SK-N-SH (cell line): ENCODE data around the gene CTNNB1. TPM values are rescaled to one million over a fixed set of nuclear protein-coding genes. Genes with fewer than 3 reads are reported as not detected.

Experiments
- CTCF ChIA-PET: fragments of 300-600, 350-600 bp; formaldehyde crosslinking; extraction: SDS; loops from one replicate; lab custom pipeline; 2021; lab: Yijun Ruan, JAX
- POLR2A ChIA-PET: fragments of 350-600 bp; sonication (Branson Sonifier 250); formaldehyde crosslinking; extraction: SDS; loops from one replicate; lab custom pipeline; 2020; ENCODE audit warnings: antibody characterized with exemption, inconsistent platforms; lab: Yijun Ruan, JAX
- DNase-seq: peaks from one replicate; pipeline ENCODE4 v3.0.0; 2012
- H2AFZ ChIP-seq: fragments of 200-600 bp; sonication (generic); 2 replicates; pipeline ENCODE4 v1.8.1; 2016; ENCODE audit warnings: antibody characterized with exemption, mild to moderate bottlenecking, low read depth
- H3F3A ChIP-seq: fragments of 200-600 bp; sonication (generic); replicated peaks from 2 replicates; pipeline ENCODE3; 2016; ENCODE audit warnings: antibody characterized with exemption, mild to moderate bottlenecking; ENCODE audit not compliant: insufficient read depth
- H3K27ac ChIP-seq, 2 experiments: fragments of 200-500 bp in 1 of 2; fragments of 200-600 bp in 1 of 2; sonication (Bioruptor generic) in 1 of 2; sonication (generic), shearing (Covaris generic) in 1 of 2; 2 replicates each; pipeline versions ENCODE4 v1.5.1 to v1.6.1; 2014 to 2016; ENCODE audit warnings: low read depth in 2 of 2, inconsistent platforms in 1 of 2, low read length in 1 of 2, mild to moderate bottlenecking in 1 of 2, mixed read lengths in 1 of 2
- H3K27me3 ChIP-seq: fragments of 200-600 bp; sonication (generic), shearing (Covaris generic); 2 replicates; pipeline ENCODE4 v1.6.1; 2016; ENCODE audit warnings: mixed run types; ENCODE audit not compliant: insufficient read depth
- H3K36me3 ChIP-seq, 2 experiments: fragments of 200-500 bp in 1 of 2; fragments of 200-600 bp in 1 of 2; sonication (Bioruptor generic) in 1 of 2; sonication (generic) in 1 of 2; replicated peaks in 1 of 2; 2 replicates each; pipeline versions ENCODE3 to v1.5.1; 2014 to 2016; ENCODE audit warnings: low read length in 1 of 2, mild to moderate bottlenecking in 1 of 2; ENCODE audit not compliant: insufficient read depth in 2 of 2, control insufficient read depth in 1 of 2
- H3K4me1 ChIP-seq, 2 experiments: fragments of 200-500 bp in 1 of 2; fragments of 200-600 bp in 1 of 2; sonication (Bioruptor generic) in 1 of 2; sonication (generic), shearing (Covaris generic) in 1 of 2; 2 replicates each; pipeline versions ENCODE4 v1.5.1 to v1.6.1; 2014 to 2016; ENCODE audit warnings: low read depth in 1 of 2, low read length in 1 of 2, mixed run types in 1 of 2; ENCODE audit not compliant: insufficient read depth in 2 of 2, control insufficient read depth in 1 of 2
- H3K4me2 ChIP-seq: fragments of 200-600 bp; sonication (generic), shearing (Covaris generic); 2 replicates; pipeline ENCODE4 v1.6.1; 2017; ENCODE audit warnings: mixed run types
- H3K4me3 ChIP-seq, 2 experiments: fragments of 200-500 bp in 1 of 2; fragments of 200-600 bp in 1 of 2; sonication (Bioruptor generic) in 1 of 2; sonication (generic), shearing (Covaris generic) in 1 of 2; 2 replicates each; pipeline versions ENCODE4 v1.5.1 to v1.8.1; 2014 to 2016; ENCODE audit warnings: low read depth in 2 of 2, inconsistent platforms in 1 of 2, low read length in 1 of 2, mild to moderate bottlenecking in 1 of 2, mixed read lengths in 1 of 2, moderate library complexity in 1 of 2
- H3K79me2 ChIP-seq: fragments of 200-600 bp; sonication (generic); 2 replicates; pipeline ENCODE4 v1.8.1; 2017; ENCODE audit warnings: mild to moderate bottlenecking; ENCODE audit not compliant: insufficient read depth
- H3K9ac ChIP-seq: fragments of 200-600 bp; sonication (generic); 2 replicates; pipeline ENCODE4 v1.6.1; 2017; ENCODE audit warnings: mixed run types
- H3K9me2 ChIP-seq: fragments of 200-600 bp; sonication (generic); 2 replicates; pipeline ENCODE4 v1.6.1; 2017; ENCODE audit warnings: mixed run types
- H3K9me3 ChIP-seq: fragments of 200-600 bp; sonication (generic); 2 replicates; pipeline ENCODE4 v1.6.1; 2017; ENCODE audit warnings: mixed run types, mild to moderate bottlenecking, moderate library complexity
- H4K20me1 ChIP-seq: fragments of 200-600 bp; sonication (generic); 2 replicates; pipeline ENCODE4 v1.6.1; 2017; ENCODE audit warnings: mild to moderate bottlenecking, mixed run types; ENCODE audit not compliant: insufficient read depth
- CHD2 ChIP-seq: fragments of 150-350 bp; IDR thresholded peaks from 2 replicates; pipeline ENCODE4 v1.6.1; 2018; ENCODE audit warnings: low read length; ENCODE audit not compliant: partially characterized antibody
- CTCF ChIP-seq: fragments of 200-600 bp; sonication (generic); IDR thresholded peaks from 2 replicates; pipeline ENCODE4 v1.6.1; 2017; ENCODE audit warnings: antibody characterized with exemption, mild to moderate bottlenecking, moderate library complexity
- EZH2phosphoT487 ChIP-seq: fragments of 200-600 bp; sonication (generic); IDR thresholded peaks from 2 replicates; pipeline ENCODE4 v1.6.1; 2017; ENCODE audit warnings: low read depth, mixed run types, mild to moderate bottlenecking, antibody characterized with exemption, moderate library complexity, borderline replicate concordance
- FOXJ3 ChIP-seq: sonication (generic); formaldehyde crosslinking; IDR thresholded peaks from 2 replicates; pipeline ENCODE4 v1.5.1; 2020; ENCODE audit warnings: mild to moderate bottlenecking, missing genetic modification reagents
- GABPA ChIP-seq: IDR thresholded peaks from 2 replicates; pipeline ENCODE4 v1.4.0; 2012; ENCODE audit warnings: low read depth, mild to moderate bottlenecking
- GATA2 ChIP-seq: sonication (generic); formaldehyde crosslinking; IDR thresholded peaks from 2 replicates; pipeline ENCODE4 v1.5.0; 2020; ENCODE audit warnings: mild to moderate bottlenecking, missing genetic modification reagents
- JUND ChIP-seq: IDR thresholded peaks from 2 replicates; pipeline ENCODE4 v1.4.0; 2012
- MAX ChIP-seq: IDR thresholded peaks from 2 replicates; pipeline ENCODE4 v1.4.0; 2012; ENCODE audit warnings: low read depth
- MEF2A ChIP-seq: IDR thresholded peaks from 2 replicates; pipeline ENCODE4 v1.4.0; 2012; ENCODE audit warnings: low read depth, borderline replicate concordance
- POLR2AphosphoS5 ChIP-seq: IDR thresholded peaks from 2 replicates; pipeline ENCODE4 v1.6.1; 2012; ENCODE audit warnings: low read depth, low read length
- RAD21 ChIP-seq: IDR thresholded peaks from 2 replicates; pipeline ENCODE4 v1.6.1; 2012; ENCODE audit warnings: mild to moderate bottlenecking, low read length
- RXRA ChIP-seq: IDR thresholded peaks from 2 replicates; pipeline ENCODE4 v1.4.0; 2012; ENCODE audit warnings: low read depth, mild to moderate bottlenecking, borderline replicate concordance
- SIN3A ChIP-seq: IDR thresholded peaks from 2 replicates; pipeline ENCODE4 v1.6.1; 2012; ENCODE audit warnings: low read depth, mild to moderate bottlenecking, low read length, moderate library complexity, borderline replicate concordance
- SMC3 ChIP-seq: IDR thresholded peaks from 2 replicates; pipeline ENCODE4 v1.6.1; 2012; ENCODE audit warnings: low read depth, low read length, improper control_type of control experiment
- TEAD4 ChIP-seq: IDR thresholded peaks from 2 replicates; pipeline ENCODE4 v1.4.0; 2012; ENCODE audit warnings: mild to moderate bottlenecking, borderline replicate concordance; ENCODE audit not compliant: insufficient read depth
- USF1 ChIP-seq: IDR thresholded peaks from 2 replicates; pipeline ENCODE4 v1.4.0; 2012; ENCODE audit warnings: low read depth, borderline replicate concordance
- ZBTB33 ChIP-seq: IDR thresholded peaks from 2 replicates; pipeline ENCODE4 v1.4.0; 2012; ENCODE audit warnings: low read depth, borderline replicate concordance
- WGBS: methylation state at CpG from one replicate; pipeline ENCODE4 v1.1.6; 2017; ENCODE audit warnings: low lambda C conversion rate; 5-methylcytosine and 5-hydroxymethylcytosine counted together
- polyA plus RNA-seq, 3 experiments: library from polyadenylated mRNA; depleted of rRNA; stranded (reverse); fragments of >200 nt; gene quantifications; 2 replicates each; pipeline ENCODE4 v1.2.3, GENCODE V29; 2012

Gene CTNNB1
- polyA plus RNA-seq, 1 of the 3 experiments (the other 2 are of a cell fraction) = 178 TPM

- peaks cover 100% of the 10 kb centered on the region for H3K79me2 ChIP-seq
- POLR2A ChIA-PET = no interaction called here
- H3K4me3 ChIP-seq = no peak overlapping the region
- CTCF ChIA-PET = interaction anchor here (1.1 kb wide), 1 partner anchor 485 kb away, joined by 4 read pairs; no protein-coding TSS in a partner anchor
- peaks cover 100% of the 10 kb centered on the region for H4K20me1 ChIP-seq
- no peak for TF ChIP-seq CHD2
- no peak for TF ChIP-seq SIN3A
- TF ChIP-seq SMC3 = no peak
- TF ChIP-seq JUND = no peak
- no peak for TF ChIP-seq GABPA
- no peak for TF ChIP-seq MEF2A
- TF ChIP-seq EZH2phosphoT487 = no peak
- TF ChIP-seq FOXJ3 (CRISPR knock-in tag) = no peak
- no peak for TF ChIP-seq RXRA
- no peak for TF ChIP-seq GATA2 (CRISPR knock-in tag)
- no peak for TF ChIP-seq MAX
- no peak for TF ChIP-seq TEAD4
- TF ChIP-seq USF1 = no peak
- no peak for TF ChIP-seq CTCF
- no peak for TF ChIP-seq ZBTB33
- TF ChIP-seq RAD21 = no peak
- no peak for TF ChIP-seq POLR2AphosphoS5
- H3K9me2 ChIP-seq = no peaks in the 10 kb centered on the region
- H3K27me3 ChIP-seq = no peaks in the 10 kb centered on the region
- DNase-seq = no peak
- H3K4me2 ChIP-seq = no peak overlapping the region
- no peaks in the 10 kb centered on the region for H3F3A ChIP-seq
- H3K9ac ChIP-seq = no peak overlapping the region
- no peaks in the 10 kb centered on the region for H3K9me3 ChIP-seq
- no peak overlapping the region for H2AFZ ChIP-seq
- WGBS = 96% methylated on average over 9 of the region's 9 CpGs
- no peak overlapping the region for H3K27ac ChIP-seq
- H3K4me1 ChIP-seq = peaks cover 13% of the 10 kb centered on the region in 2 experiments; a peak in 3 of 4 replicates
- H3K36me3 ChIP-seq = peaks cover 0 to 13% of the 10 kb centered on the region in 2 experiments
These were observed 6.3 kb downstream of the CTNNB1 start for GRCh38 chr3:41205591-41205990.
